HG03045 (cell line): ENCODE measurements around the gene PJA2.
"Not testable (repeated sequence)": the region's sequence is repeated elsewhere in the genome, so short reads cannot be mapped to it uniquely, and the experiment has no call there.

ENCODE experiments used
- ATAC-seq: cut with Tn5 transposase; IDR thresholded peaks from one replicate; pipeline ENCODE4 v1.9.1; 2021; ENCODE audit warnings: mild to moderate bottlenecking, moderate library complexity; ENCODE audit not compliant: unreplicated experiment

The PJA2 gene

GRCh38 chr5:109409844-109410388 is at the start of gene PJA2:
TSS of gene PJA2 (minus strand) at chr5:109409974. CDS start at chr5:109383433, 26,541 bp downstream.
- peak; percentile 84 for ATAC-seq

GRCh38 chr5:109455598-109456096 is 45.9 kb upstream of the PJA2 start:
- ATAC-seq = peak; percentile 100

GRCh38 chr5:109454731-109455505 is 45.1 kb upstream of the PJA2 start:
- no peak for ATAC-seq

- no peak for ATAC-seq
These were observed 43.5 kb upstream of the PJA2 start for GRCh38 chr5:109453251-109453650.

GRCh38 chr5:109452661-109453060 is 42.9 kb upstream of the PJA2 start:
- ATAC-seq = no peak

- ATAC-seq = no peak
These were observed 41.4 kb upstream of the PJA2 start for GRCh38 chr5:109451146-109451545.

- ATAC-seq = no peak
These were observed 40.5 kb upstream of the PJA2 start for GRCh38 chr5:109450129-109450877.

- ATAC-seq = no peak
These were observed 39.1 kb upstream of the PJA2 start for GRCh38 chr5:109448838-109449237.

GRCh38 chr5:109439590-109439989 is 29.8 kb upstream of the PJA2 start:
- ATAC-seq = no peak

- no peak for ATAC-seq
These were observed 16.3 kb upstream of the PJA2 start for GRCh38 chr5:109426075-109426474.

- not testable (repeated sequence) for ATAC-seq
These were observed 15.7 kb upstream of the PJA2 start for GRCh38 chr5:109425521-109425920.

GRCh38 chr5:109421956-109422355 is 12.2 kb upstream of the PJA2 start:
- ATAC-seq = no peak

GRCh38 chr5:109418712-109419352 is 9.1 kb upstream of the PJA2 start:
- ATAC-seq = no peak

- ATAC-seq = no peak
These were observed 7.1 kb upstream of the PJA2 start for GRCh38 chr5:109416882-109417281.

GRCh38 chr5:109413921-109414461 is 4.2 kb upstream of the PJA2 start:
- ATAC-seq = not testable (repeated sequence)

GRCh38 chr5:109413458-109413857 is 3.7 kb upstream of the PJA2 start:
- ATAC-seq = no peak

- ATAC-seq = no peak
These were observed 3.2 kb upstream of the PJA2 start for GRCh38 chr5:109412981-109413402.

GRCh38 chr5:109411627-109412026 is 1.9 kb upstream of the PJA2 start:
- ATAC-seq = no peak

GRCh38 chr5:109411149-109411514 is 1.4 kb upstream of the PJA2 start:
- no peak for ATAC-seq

GRCh38 chr5:109410389-109411148 is 795 bp upstream of the PJA2 start:
- ATAC-seq = peak; percentile 16
